Mammary epithelial cell (primary cell): ENCODE data around the gene STARD13.

ENCODE experiments used
- EZH2 ChIP-seq: IDR thresholded peaks from 2 replicates; pipeline ENCODE4 v1.6.1; 2012; ENCODE audit warnings: low read length, inconsistent platforms, borderline replicate concordance
- TF ChIP-seq, protein P1 (sequence below), 2 donors: IDR thresholded peaks in 1 of 2; conservative IDR thresholded peaks in 1 of 2; 2 replicates each; pipeline ENCODE4 v1.5.1; 2011 to 2012; ENCODE audit warnings: inconsistent platforms in 2 of 2, low read length in 2 of 2, mild to moderate bottlenecking in 2 of 2, control low read depth in 1 of 2, low read depth in 1 of 2; ENCODE audit not compliant: insufficient read depth in 1 of 2; ENCODE audit errors: extremely low read depth in 1 of 2

DNA sequence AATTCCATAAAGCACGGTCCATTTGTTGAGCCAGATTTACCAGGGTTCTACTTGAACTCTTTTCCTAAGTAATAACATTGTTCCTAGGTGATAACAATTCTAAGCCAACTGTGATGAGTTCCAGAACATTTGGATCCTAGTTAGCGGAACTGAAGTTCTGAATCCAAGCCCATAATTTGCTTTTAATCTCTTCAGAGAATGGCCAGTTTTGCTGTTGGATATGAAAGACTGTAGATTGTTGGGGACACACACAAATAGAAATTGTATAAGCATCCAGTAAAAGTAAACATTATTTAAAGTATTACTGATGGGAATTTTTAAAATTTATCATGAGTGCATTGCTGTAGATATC is 27.3 kb upstream of the STARD13 start:
- TF ChIP-seq, protein P1, sequence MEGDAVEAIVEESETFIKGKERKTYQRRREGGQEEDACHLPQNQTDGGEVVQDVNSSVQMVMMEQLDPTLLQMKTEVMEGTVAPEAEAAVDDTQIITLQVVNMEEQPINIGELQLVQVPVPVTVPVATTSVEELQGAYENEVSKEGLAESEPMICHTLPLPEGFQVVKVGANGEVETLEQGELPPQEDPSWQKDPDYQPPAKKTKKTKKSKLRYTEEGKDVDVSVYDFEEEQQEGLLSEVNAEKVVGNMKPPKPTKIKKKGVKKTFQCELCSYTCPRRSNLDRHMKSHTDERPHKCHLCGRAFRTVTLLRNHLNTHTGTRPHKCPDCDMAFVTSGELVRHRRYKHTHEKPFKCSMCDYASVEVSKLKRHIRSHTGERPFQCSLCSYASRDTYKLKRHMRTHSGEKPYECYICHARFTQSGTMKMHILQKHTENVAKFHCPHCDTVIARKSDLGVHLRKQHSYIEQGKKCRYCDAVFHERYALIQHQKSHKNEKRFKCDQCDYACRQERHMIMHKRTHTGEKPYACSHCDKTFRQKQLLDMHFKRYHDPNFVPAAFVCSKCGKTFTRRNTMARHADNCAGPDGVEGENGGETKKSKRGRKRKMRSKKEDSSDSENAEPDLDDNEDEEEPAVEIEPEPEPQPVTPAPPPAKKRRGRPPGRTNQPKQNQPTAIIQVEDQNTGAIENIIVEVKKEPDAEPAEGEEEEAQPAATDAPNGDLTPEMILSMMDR (conservative IDR thresholded peaks at IDR 0.05 in 1 of 2, IDR thresholded peaks at IDR 0.05 in 1 of 2; ENCODE audit: extremely low read depth in 1 of 2, insufficient read depth in 1 of 2, low read depth in 1 of 2, low read length in 2 of 2) = no peak
- no peak for TF ChIP-seq EZH2
